Kidney epithelial cell (primary cell): Measurements from ENCODE around the gene RALGPS1. TPM values are rescaled to one million over a fixed set of nuclear protein-coding genes. Genes with fewer than 3 reads are reported as not detected.

ENCODE experiments used
- DNase-seq: peaks from one replicate; pipeline ENCODE4 v3.0.0-alpha.2; 2010; ENCODE audit warnings: low read depth
- H3K27me3 ChIP-seq: 2 replicates; pipeline ENCODE4 v1.6.0; 2011; ENCODE audit warnings: low read length; ENCODE audit not compliant: control insufficient read depth, insufficient read depth
- H3K36me3 ChIP-seq: 2 replicates; pipeline ENCODE4 v1.5.1; 2011; ENCODE audit warnings: low read length; ENCODE audit not compliant: control insufficient read depth, insufficient read depth
- H3K4me3 ChIP-seq: 2 replicates; pipeline ENCODE4 v1.5.1; 2011; ENCODE audit warnings: low read depth, mild to moderate bottlenecking, control low read depth, low read length
- total RNA-seq: library from RNA; depleted of rRNA; stranded (reverse); fragments of >200 nt; gene quantifications from 2 replicates; pipeline ENCODE4 v1.2.3, GENCODE V29; 2015
- TF ChIP-seq, protein P1 (sequence below): IDR thresholded peaks from 2 replicates; pipeline ENCODE4 v1.5.1; 2011; ENCODE audit warnings: mild to moderate bottlenecking, moderate library complexity, low read length, control low read depth, inconsistent platforms; ENCODE audit not compliant: insufficient read depth, poor library complexity, severe bottlenecking

The RALGPS1 gene
- total RNA-seq, 1 donor from 2014 or later = 5.6 TPM

DNA sequence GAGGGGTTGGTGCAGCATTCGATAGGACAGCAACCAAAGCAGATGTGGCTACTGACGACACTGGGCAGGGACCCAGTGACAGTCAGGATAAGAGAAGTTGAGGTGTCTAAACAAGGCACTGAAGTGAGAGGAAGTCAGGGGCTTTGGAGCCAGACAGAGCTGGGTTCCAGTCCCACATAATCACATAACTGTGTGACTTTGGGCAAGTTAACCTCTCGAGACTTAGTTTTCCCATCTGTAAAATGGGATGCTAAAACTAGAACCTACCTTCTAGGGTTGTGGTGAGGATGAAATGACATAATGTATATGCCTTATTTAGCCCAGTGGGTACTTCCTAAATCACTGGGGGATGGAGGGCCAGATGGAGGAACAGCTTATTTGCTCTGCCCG lies 204.7 kb downstream of the RALGPS1 start:
- no peaks in the 10 kb centered on the region for H3K36me3 ChIP-seq
- TF ChIP-seq, protein P1, sequence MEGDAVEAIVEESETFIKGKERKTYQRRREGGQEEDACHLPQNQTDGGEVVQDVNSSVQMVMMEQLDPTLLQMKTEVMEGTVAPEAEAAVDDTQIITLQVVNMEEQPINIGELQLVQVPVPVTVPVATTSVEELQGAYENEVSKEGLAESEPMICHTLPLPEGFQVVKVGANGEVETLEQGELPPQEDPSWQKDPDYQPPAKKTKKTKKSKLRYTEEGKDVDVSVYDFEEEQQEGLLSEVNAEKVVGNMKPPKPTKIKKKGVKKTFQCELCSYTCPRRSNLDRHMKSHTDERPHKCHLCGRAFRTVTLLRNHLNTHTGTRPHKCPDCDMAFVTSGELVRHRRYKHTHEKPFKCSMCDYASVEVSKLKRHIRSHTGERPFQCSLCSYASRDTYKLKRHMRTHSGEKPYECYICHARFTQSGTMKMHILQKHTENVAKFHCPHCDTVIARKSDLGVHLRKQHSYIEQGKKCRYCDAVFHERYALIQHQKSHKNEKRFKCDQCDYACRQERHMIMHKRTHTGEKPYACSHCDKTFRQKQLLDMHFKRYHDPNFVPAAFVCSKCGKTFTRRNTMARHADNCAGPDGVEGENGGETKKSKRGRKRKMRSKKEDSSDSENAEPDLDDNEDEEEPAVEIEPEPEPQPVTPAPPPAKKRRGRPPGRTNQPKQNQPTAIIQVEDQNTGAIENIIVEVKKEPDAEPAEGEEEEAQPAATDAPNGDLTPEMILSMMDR = no peak
- no peak overlapping the region for H3K4me3 ChIP-seq
- H3K27me3 ChIP-seq = no peaks in the 10 kb centered on the region
- no peak for DNase-seq

GRCh38 chr9:127121628-127122175 lies 207.1 kb downstream of the RALGPS1 start:
- H3K27me3 ChIP-seq = no peaks in the 10 kb centered on the region
- peak overlapping the region; percentile 51 for H3K4me3 ChIP-seq
- TF ChIP-seq, protein P1 = no peak
- H3K36me3 ChIP-seq = no peaks in the 10 kb centered on the region
- DNase-seq = no peak

GRCh38 chr9:127122176-127123063 lies 207.8 kb downstream of the RALGPS1 start, which contains the start of gene ANGPTL2:
TSS of gene ANGPTL2 (minus strand) at chr9:127122635. CDS start at chr9:127108731, 13,904 bp downstream.
- DNase-seq = peak; percentile 65
- H3K36me3 ChIP-seq = no peaks in the 10 kb centered on the region
- TF ChIP-seq, protein P1 = no peak
- peak within 1 kb of the TSS; percentile 51 for H3K4me3 ChIP-seq
- no peaks in the 10 kb centered on the region for H3K27me3 ChIP-seq

- peak overlapping the region; percentile 51 for H3K4me3 ChIP-seq
- DNase-seq = no peak
- H3K36me3 ChIP-seq = no peaks in the 10 kb centered on the region
- no peaks in the 10 kb centered on the region for H3K27me3 ChIP-seq
- TF ChIP-seq, protein P1 = no peak
Observed at GRCh38 chr9:127123064-127123890, 208.7 kb downstream of the RALGPS1 start.

- Histone ChIP-seq H3K36me3 (no peaks in the 10 kb centered on the region), H3K27me3 (no peaks in the 10 kb centered on the region), H3K4me3 (no peak overlapping the region)
- TF ChIP-seq, protein P1 = no peak
- DNase-seq = no peak
Observed at GRCh38 chr9:127124111-127124531, 209.5 kb downstream of the RALGPS1 start.
